ENCODE data around the gene HRNR.
A peak's percentile ranks its signal among the peaks of the same experiment; 100 is the strongest.
"Not testable (repeated sequence)": the region's sequence is repeated elsewhere in the genome, so short reads cannot be mapped to it uniquely, and the experiment has no call there.

The HRNR gene

DNA sequence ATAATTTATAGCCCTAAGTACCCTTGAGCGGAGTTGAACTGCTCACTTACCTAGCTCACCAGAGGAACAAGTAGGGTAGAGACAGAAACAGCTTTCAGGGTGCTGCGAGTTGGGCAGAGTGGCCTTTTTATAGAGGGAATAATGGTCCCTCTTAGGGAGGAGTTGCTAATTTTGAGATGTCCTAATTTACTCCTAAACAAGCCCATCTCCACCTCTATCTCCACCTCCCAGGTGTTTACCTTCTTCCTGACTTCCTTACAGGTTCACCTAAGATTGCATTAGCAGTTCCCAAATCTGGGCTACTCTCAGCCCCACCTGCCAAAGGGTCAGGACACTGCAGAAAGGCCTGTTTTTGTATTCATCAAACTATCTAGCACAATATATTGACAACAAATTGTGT lies at the start of gene HRNR:
Gene HRNR, minus strand, starts transcription at position 101 of the 400 bp plus-strand sequence. CDS start 940 bp downstream, outside the sequence.
- DNase-seq (ENCODE audit: low spot score): no peak

DNA sequence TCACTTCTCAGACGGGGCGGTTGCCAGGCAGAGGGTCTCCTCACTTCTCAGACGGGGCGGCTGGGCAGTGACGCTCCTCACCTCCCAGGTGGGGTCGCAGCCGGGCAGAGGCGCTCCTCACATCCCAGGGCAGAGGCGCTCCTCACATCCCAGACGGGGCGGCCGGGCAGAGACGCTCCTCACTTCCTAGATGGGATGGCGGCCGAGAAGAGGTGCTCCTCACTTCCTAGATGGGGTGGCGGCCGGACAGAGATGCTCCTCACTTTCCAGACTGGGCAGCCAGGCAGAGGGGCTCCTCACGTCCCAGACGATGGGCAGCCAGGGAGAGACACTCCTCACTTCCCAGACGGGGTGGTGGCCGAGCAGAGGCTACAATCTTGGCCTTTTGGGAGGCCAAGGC lies 32.4 kb upstream of the HRNR start:
- DNase-seq (ENCODE audit: low spot score): not testable (repeated sequence)

DNA sequence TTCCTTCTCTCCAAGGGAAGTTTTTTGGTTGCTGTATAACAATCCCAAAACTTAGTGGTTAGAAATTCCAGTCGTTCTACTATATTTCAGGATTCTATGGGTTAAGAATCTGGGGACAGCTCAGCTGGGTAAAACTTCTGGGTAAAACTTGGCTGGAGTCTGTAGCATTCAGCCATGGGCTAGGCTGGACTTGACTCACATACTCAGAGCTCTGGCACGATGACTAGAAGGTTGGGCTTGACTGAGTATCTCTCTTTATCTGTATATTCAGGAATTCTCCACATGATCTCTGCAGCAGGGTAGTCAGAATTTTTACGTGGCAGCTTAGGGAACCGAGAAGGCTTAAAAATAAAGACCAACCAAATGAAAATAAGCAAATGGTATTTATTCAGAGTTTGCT lies 28.2 kb upstream of the HRNR start:
- DNase-seq (ENCODE audit: low spot score): no peak

DNA sequence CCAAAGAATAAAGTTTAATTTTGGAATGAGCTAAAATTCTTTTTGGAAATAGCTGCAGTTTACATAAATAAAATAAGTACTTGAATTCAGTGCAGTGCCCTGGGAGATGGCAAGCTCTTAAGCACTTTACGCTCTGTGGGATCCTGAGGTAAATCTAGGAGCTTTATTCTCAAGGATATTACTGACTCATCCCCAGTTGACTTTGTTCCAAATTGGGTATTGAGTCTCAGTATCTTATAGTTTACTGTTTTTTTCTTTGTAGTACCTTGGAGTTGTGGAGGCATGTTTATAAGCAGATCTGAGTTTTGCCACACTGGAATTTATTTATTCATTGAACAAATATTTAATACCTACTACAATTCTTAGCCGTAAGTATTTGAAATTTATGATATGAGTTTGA lies 27.4 kb upstream of the HRNR start:
- no peak for DNase-seq (ENCODE audit: low spot score)

DNA sequence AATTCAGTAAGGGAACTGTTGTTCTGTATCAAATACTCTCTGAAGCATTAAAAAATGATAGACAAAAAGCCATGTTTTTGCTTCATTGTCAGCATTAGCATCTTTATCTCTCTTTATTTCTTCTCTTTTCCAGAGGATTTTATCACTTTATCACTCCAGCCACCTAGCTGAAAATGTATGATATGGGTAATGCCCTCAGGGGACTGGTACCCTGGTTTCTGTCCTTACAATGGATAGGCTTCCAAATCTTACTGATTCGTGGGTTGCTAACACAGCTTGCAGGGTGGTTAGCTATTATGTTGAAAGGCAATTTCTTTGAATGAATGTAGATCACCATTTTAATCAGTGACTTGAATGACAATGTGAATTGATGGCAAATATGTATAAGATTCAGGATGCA lies 23.3 kb upstream of the HRNR start:
- DNase-seq (ENCODE audit: low spot score): no peak

DNA sequence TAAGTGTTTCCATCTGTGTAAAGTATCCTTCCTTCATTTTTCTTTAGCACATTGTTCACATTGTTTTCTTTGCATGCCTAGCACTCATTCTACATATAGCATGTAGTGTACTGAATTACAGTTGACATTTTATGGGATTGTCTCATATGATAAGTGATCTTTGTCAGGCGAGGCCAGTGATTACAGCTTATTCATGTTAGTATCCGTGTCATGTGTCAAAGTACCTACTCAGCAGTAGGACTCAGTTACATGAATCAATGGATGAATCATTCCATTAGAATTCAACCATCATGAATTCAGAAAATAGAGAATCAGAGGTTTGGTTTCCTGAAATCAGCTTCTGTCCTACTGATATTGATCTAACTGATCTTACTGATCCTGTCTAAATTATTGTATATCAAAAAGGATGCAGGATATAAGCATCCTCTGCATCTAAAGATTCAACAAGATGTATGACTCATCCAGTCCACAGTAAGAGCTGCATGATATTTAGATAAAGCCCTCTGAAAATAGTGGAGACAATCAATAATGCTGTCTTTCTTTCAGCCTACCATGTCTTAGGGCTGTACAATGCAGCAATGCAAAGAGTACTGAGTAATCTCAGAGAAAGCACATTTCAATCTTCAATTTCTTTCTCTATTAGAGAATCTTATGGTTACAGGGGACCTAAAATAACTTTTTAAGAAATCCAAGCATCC lies 20.7 kb upstream of the HRNR start:
- DNase-seq (ENCODE audit: low spot score): no peak

DNA sequence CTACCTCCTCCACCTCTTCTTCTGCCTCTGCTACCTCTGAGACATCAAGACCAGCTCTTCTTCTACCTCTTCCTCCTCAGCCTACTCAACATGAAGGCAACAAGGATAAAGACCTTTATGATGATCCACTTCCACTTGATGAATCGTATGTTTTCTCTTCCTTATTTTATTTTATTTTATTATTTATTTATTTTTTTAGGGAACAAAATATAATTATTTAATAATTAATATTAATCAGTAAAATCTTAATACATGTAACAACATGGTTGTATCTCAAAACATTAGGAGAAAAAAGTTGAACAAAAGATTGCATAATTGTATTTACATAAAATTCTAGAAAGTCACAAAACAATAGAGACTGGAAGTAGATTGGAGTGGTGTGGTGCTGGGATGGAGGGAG lies 13.1 kb upstream of the HRNR start:
- no peak for DNase-seq (ENCODE audit: low spot score)

DNA sequence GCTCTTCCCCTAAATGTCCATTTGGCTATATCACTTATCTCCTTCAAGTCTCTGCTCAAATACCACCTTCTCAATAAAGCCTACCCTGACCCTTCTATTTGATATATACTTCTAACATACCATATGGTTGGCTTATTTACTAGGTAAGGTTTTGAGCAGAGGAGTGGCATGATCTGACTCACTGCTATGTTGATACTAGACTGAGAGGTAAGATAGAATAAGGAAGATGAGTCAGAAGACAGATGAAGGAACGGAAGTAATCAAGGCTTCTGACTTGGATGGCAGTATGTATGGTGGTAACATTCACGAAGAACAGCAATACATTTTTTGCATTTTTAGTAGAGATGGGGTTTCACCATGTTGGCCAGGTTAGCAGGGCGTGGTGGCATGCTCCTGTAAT lies 4.8 kb upstream of the HRNR start:
- no peak for DNase-seq (ENCODE audit: low spot score)

DNA sequence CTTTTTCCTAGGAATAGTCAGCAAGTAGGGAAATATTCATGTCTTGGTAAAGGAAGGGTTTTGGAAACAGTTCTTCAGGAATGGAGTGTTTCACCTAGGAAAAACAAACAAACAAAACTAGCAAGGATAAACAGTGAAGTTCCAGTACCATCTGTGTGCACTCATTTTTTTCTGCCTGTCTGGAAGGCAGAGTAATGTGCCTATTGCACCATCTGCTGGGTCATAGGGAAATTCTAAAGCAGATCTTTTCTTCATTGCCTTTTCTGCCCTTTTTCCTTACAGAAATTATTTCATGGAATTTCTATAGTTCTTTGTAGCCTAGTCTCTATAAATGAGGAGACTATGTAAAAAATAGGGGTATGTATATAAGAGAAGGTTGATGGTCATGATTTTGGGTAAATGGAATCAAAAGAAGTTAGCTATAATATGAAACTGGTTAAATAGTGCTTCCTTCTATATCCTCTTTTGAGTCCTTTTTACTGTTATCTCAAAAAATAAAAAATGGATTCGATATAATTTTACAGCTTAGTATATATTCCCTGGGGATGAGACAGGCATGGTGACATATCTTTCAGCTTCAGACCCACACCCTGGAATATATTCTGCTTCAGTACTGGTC lies 3.4 kb upstream of the HRNR start:
- DNase-seq (ENCODE audit: low spot score): peak; percentile 1

DNA sequence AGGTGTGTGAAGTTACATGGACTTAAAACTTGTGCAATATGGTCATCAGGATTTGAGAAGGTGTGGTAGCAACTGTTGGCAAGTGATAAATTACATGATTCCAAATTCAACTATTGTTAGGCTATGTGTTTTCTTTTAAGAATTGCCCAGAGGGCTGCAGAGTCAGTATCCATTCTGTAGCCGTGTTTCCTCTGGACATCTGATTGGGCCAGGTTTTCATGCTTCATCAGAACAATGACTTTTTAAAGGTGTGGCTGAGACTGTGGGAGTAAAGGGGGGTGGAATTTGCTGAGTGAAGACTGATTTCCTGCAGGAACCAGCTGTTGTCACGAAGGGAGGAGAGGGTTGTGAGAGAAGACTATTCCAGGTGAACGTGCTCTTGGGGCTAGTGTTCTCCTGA lies 1.7 kb upstream of the HRNR start:
- no peak for DNase-seq (ENCODE audit: low spot score)

DNA sequence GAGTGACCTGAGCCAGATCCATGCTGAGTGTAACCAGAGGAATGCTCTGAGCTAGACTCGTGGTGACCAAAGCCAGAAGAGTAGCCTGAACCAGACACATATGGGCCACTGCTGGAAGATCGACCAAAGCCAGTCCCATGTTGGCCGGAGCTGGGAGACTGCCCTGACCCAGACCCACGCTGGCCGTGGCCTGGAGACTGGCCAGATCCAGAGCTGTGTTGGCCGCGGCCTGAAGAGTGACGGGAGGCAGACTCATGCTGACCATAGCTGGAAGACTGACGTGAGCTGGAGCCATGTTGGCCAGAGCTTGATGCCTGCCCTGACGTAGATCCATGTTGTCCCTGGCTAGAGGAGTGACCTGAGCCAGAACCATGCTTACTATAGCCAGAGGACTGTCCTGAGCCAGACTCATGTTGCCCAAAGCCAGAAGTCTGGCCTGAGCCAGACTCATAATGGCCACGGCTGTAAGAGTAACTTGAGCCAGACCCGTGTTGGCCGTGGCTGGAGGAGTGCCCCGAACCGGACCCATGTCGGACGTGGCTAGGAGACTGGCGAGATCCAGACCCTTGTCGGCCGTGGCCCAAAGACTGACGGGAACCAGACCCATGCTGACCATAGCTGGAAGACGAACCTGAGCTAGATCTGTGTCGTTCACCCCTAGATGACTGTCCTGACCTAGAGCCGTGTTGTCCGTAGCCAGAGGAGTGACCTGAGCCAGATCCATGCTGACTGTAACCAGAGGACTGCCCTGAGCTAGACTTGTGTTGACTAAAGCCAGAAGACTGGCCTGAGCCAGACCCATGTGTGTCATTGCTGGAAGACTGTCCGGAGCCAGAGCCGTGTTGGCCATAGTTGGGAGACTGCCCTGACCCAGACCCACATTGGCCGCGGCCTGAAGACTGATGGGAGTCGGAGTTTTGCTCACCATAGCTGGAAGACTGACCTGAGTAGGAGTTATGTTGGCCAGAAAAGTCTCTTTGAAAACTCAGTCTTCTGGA lies 3.5 kb downstream of the HRNR start:
- DNase-seq (ENCODE audit: low spot score): no peak

DNA sequence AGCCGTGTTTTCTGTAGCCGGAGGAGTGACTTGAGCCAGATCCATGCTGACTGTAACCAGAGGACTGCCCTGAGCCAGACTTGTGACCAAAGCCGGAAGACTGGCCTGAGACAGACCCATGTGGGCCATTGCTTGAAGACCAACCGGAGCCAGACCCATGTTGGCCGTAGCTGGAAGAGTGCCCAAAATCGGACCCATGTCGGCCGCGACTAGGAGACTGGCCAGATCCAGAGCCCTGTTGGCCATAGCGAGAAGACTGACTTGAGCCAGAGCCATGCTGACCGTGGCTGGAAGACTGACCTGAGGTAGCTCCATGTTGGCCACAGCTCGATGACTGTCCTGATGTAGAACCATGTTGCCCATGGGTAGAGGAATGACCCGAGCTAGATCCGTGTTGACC lies 4.6 kb downstream of the HRNR start:
- DNase-seq (ENCODE audit: low spot score): not testable (repeated sequence)

DNA sequence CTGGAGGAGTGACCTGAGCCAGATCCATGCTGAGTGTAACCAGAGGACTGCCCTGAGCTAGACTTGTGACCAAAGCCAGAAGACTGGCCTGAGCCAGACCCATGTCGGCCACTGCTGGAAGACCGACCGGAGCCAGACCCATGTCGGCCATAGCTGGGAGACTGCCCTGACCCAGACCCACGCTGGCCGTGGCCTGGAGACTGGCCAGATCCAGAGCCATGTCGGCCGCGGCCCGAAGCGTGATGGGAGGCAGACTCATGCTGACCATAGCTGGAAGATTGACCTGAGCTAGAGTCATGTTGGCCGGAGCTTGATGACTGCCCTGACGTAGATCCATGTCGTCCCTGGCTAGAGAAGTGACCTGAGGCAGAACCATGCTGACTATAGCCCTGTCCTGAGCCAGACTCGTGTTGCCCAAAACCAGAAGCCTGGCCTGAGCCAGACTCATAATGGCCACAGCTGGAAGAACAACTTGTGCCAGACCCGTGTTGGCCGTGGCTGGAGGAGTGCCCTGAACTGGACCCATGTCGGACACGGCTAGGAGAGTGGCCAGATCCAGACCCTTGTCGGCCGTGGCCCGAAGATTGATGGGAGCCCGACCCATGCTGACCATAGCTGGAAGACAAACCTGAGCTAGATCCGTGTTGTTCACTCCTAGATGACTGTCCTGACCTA lies 5.1 kb downstream of the HRNR start:
- no peak for DNase-seq (ENCODE audit: low spot score)

DNA sequence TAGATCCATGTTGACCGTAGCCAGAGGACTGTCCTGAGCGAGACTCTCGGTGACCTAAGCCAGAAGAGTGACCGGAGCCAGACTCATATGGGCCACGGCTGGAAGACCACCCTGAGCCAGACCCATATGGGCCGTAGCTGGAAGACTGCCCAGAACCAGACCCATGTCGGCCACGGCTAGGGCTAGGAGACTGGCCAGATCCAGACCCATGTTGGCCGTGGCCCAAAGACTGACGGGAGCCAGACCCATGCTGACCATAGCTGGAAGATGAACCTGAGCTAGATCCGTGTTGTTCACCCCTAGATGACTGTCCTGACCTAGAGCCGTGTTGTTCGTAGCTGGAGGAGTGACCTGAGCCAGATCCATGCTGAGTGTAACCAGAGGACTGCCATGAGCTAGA lies 8.4 kb downstream of the HRNR start:
- not testable (repeated sequence) for DNase-seq (ENCODE audit: low spot score)

DNA sequence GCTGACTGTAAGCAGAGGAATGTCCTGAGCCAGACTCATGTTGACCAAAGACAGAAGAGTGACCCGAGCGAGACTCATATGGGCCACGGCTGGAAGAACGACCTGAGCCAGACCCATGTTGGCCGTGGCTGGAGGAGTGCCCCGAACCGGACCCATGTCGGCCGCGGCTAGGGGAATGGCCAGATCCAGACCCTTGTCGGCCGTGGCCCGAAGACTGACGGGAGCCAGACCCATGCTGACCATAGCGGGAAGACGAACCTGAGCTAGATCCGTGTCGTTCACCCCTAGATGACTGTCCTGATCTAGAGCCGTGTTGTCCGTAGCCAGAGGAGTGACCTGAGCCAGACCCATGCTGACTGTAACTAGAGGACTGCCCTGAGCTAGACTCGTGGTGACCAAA lies 9.1 kb downstream of the HRNR start:
- not testable (repeated sequence) for DNase-seq (ENCODE audit: low spot score)

DNA sequence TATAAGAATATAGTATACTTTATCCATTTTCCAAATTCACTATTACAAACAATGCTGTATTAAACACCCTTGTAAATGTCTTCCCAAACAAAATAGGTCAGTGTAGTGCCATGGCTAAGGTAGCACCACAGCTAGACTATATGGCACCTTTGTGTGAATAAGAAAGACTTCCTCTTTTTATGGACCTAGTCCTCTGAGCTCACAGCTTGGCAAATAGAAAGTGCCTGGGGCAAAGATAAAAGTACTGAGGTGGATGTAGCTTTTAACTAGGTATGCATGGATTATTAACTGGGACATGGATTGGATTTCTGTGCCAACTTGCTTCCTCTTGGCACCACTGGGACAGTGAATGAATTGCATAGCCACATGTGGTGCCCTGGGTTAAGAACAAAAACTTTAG lies 25.0 kb downstream of the HRNR start:
- DNase-seq (ENCODE audit: low spot score): no peak

DNA sequence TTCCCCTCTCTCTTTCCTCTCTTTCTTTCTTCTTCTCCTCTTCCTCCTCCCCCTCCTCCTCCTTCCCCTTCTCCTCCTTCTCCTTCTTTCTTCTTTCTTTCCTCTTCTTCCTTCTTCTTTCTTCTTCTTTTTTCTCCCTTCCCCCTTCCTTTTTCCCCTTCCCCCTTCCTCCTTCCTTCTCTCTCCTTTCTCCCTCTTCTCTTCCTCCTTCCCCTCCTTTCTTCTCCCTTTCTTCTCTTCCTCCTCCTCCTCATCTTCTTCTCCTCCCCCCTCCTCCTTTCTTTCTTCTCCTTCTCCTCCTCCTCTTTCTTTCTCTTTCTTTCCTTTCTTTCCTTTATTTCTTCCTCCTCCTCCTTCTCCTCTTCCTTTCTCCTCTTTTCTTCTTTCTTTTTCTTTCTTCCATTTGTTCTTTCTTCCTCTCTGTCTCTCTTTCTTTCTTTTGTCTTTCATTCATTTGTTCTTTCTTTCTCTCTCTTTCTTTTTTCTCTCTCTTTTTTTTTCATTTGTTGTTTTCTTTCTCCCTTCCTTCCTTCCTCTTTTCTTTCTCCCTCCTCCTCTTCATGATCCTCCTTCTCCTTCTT lies 26.5 kb downstream of the HRNR start:
- DNase-seq (ENCODE audit: low spot score): no peak

DNA sequence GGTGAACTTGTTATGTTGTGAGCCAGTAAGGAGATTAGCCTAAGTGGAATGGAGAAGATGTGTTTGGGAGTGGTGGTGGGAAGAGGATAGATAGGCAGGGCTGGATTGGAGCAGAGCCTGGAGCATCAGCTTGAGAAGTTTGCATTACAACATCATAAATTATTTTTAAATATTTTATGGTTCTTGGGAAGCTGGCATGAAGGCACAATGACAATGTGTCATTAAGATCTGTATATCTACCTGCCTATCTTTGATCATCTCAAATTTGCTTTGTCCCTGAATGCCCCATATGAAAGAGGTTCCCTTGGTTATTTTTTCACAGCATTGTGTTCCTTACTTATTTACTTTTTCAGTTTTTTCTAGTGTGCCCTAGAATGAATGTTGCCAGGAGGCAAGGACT lies 32.3 kb downstream of the HRNR start:
- DNase-seq (ENCODE audit: low spot score): no peak

DNA sequence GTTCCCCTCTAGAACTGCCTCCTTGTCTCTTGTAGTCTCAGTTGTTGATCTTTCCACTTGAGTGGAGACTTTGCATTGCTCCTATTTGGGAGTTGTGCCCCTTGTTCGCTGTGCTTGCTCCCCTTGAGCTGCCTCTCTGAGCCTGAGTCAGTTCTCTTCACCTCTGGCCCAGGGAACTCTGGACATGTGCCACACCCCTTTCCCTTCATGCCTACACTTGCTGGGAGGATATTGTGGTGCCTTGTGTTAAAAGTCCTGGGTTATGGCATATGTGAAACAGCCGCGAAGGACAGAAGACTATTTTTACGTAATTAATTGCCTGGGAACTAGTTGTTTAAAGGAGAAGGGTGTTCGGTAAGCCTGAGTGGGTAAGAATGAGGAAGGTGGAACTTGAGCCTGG lies 32.7 kb downstream of the HRNR start:
- DNase-seq (ENCODE audit: low spot score): no peak

DNA sequence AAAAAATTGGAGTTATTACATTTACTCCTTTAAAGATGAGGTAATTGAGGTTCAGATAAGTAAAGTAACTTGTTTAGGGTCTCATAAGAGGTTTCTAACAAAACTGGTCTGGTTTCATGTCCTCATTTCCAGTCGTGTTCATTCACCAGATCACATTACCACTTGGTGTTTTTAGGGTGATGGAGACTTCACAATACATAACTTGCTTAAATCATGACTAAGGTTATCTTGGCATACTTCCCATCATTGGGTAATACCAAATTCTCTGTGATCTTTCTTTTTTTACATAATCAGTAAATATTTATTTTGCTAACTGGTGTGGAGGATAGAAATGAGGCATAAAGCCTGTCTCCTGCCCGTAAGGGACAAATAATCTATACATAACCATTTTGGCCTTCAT lies 33.4 kb downstream of the HRNR start:
- no peak for DNase-seq (ENCODE audit: low spot score)

DNA sequence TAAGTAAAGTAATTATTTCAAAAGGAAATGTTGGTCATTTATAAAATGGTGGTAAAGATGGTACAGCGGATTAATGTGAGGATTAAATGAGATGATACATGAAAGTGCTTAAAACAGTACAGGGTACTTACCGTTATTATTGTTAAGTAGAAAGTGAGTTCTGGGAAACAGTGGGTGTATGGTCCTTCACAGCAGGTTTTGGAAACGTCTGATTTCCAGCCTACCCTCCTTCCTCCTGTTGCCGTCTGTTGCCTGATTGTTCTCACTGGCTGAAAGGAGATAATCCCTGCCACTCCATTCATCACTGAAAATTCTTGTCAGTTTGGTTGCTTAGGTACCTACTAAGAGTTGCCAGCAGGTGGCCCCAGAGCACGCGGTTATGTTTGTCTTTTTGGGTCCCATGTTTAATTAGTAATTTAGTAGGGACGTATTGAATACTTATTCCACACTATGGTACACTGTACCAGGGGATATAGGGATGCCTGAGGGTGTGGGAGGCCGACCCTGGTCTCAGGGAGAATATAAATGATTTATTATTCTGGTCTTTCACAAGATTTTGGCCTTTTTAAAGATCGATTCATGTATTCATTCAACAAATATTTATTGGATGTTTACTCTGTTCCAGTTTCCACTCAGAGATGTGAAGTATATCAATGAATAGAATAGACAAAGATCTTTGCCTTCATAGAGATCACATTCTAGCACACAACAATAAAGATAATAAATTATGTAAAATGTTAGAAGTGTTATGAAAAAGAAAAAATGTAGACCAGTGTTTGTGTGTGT lies 34.1 kb downstream of the HRNR start:
- peak; percentile 22 for DNase-seq (ENCODE audit: low spot score)
